Suprapubic skin (tissue), 3 donors: ENCODE data around the gene PPP2R3A.

ENCODE experiments used
- CTCF ChIP-seq, 2 donors: fragments of 200-600 bp in 1 of 2; fragments of 450-650 bp in 1 of 2; sonication (generic) in 1 of 2; IDR thresholded peaks; one replicate each; pipeline ENCODE4 v1.5.1; 2016 to 2019; ENCODE audit warnings: antibody characterized with exemption in 2 of 2, mild to moderate bottlenecking in 1 of 2, moderate library complexity in 1 of 2
- POLR2A ChIP-seq, 2 donors: fragments of 450-650 bp; IDR thresholded peaks; one replicate each; pipeline ENCODE4 v1.6.1; 2017; ENCODE audit warnings: antibody characterized with exemption in 2 of 2, mild to moderate bottlenecking in 2 of 2, moderate library complexity in 2 of 2

DNA sequence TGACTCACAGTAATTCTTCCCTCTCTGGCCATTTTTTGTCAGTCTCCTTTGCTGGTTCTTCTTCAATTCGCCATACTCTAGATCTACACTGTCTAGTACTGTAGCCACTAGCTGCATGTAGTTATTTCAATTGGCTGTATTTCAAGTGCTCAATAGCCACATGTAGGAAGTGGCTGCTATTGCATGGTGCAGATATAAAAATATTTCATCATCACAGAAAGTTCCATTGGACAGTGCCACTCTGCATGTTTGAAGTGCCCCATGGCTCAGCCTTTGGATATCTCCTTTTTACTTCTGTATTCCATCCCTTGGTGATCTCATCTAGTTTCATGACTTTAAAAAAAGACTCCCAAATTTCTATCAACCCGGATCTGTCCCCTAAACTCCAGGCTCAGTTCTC lies 22.1 kb downstream of the PPP2R3A start:
- TF ChIP-seq CTCF (IDR thresholded peaks at IDR 0.05) (no peak), POLR2A (IDR thresholded peaks at IDR 0.05) (no peak)
